ENCODE measurements around the gene PTPRD.

Gene PTPRD

GRCh38 chr9:10079284-10079964, 533.4 kb downstream of the PTPRD start:
- Histone ChIP-seq H3K9me3 (ENCODE audit: control insufficient read depth, insufficient read depth, low read length) (no peaks in the 10 kb centered on the region), H3K27ac (ENCODE audit: low read depth, low read length) (no peak overlapping the region), H3K79me2 (ENCODE audit: control insufficient read depth, low read length) (no peaks in the 10 kb centered on the region), H3K4me2 (ENCODE audit: low read length) (no peak overlapping the region), H3K36me3 (ENCODE audit: control insufficient read depth, low read length) (no peaks in the 10 kb centered on the region), H4K20me1 (ENCODE audit: control insufficient read depth, insufficient read depth, low read depth, low read length) (no peaks in the 10 kb centered on the region), H3K27me3 (ENCODE audit: control insufficient read depth, low read length) (no peaks in the 10 kb centered on the region), H3F3A (ENCODE audit: control insufficient read depth, insufficient read depth) (no peaks in the 10 kb centered on the region), H3K9me2 (replicated peaks; ENCODE audit: control insufficient read depth, low read length) (no peaks in the 10 kb centered on the region), H3K4me1 (ENCODE audit: control insufficient read depth, low read length) (no peaks in the 10 kb centered on the region), H3K4me3 (ENCODE audit: low read length) (no peak overlapping the region)
- TF ChIP-seq, protein P1, sequence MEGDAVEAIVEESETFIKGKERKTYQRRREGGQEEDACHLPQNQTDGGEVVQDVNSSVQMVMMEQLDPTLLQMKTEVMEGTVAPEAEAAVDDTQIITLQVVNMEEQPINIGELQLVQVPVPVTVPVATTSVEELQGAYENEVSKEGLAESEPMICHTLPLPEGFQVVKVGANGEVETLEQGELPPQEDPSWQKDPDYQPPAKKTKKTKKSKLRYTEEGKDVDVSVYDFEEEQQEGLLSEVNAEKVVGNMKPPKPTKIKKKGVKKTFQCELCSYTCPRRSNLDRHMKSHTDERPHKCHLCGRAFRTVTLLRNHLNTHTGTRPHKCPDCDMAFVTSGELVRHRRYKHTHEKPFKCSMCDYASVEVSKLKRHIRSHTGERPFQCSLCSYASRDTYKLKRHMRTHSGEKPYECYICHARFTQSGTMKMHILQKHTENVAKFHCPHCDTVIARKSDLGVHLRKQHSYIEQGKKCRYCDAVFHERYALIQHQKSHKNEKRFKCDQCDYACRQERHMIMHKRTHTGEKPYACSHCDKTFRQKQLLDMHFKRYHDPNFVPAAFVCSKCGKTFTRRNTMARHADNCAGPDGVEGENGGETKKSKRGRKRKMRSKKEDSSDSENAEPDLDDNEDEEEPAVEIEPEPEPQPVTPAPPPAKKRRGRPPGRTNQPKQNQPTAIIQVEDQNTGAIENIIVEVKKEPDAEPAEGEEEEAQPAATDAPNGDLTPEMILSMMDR (IDR thresholded peaks at IDR 0.05; ENCODE audit: low read depth, low read length, poor library complexity, severe bottlenecking), result no peak
- TF ChIP-seq EZH2phosphoT487 (IDR thresholded peaks at IDR 0.05; ENCODE audit: borderline replicate concordance, low read length), result no peak

GRCh38 chr9:10071579-10071978, 541.2 kb downstream of the PTPRD start:
- Histone ChIP-seq H3K4me3 (ENCODE audit: low read length) (no peak overlapping the region), H4K20me1 (ENCODE audit: control insufficient read depth, insufficient read depth, low read depth, low read length) (no peaks in the 10 kb centered on the region), H3K79me2 (ENCODE audit: control insufficient read depth, low read length) (no peaks in the 10 kb centered on the region), H3K9me2 (replicated peaks; ENCODE audit: control insufficient read depth, low read length) (no peaks in the 10 kb centered on the region), H3K4me1 (ENCODE audit: control insufficient read depth, low read length) (no peaks in the 10 kb centered on the region), H3K27ac (ENCODE audit: low read depth, low read length) (no peak overlapping the region), H3K9me3 (ENCODE audit: control insufficient read depth, insufficient read depth, low read length) (no peaks in the 10 kb centered on the region), H3K36me3 (ENCODE audit: control insufficient read depth, low read length) (no peaks in the 10 kb centered on the region), H3F3A (ENCODE audit: control insufficient read depth, insufficient read depth) (no peaks in the 10 kb centered on the region), H3K4me2 (ENCODE audit: low read length) (no peak overlapping the region), H3K27me3 (ENCODE audit: control insufficient read depth, low read length) (no peaks in the 10 kb centered on the region)
- TF ChIP-seq, protein P1 (IDR thresholded peaks at IDR 0.05; ENCODE audit: low read depth, low read length, poor library complexity, severe bottlenecking), result no peak

GRCh38 chr9:10062629-10063395, 550.0 kb downstream of the PTPRD start:
- Histone ChIP-seq H4K20me1 (ENCODE audit: control insufficient read depth, insufficient read depth, low read depth, low read length) (no peaks in the 10 kb centered on the region), H3K36me3 (ENCODE audit: control insufficient read depth, low read length) (no peaks in the 10 kb centered on the region), H3K9me2 (replicated peaks; ENCODE audit: control insufficient read depth, low read length) (no peaks in the 10 kb centered on the region), H3K27me3 (ENCODE audit: control insufficient read depth, low read length) (no peaks in the 10 kb centered on the region), H3F3A (ENCODE audit: control insufficient read depth, insufficient read depth) (no peaks in the 10 kb centered on the region), H3K79me2 (ENCODE audit: control insufficient read depth, low read length) (no peaks in the 10 kb centered on the region), H3K9me3 (ENCODE audit: control insufficient read depth, insufficient read depth, low read length) (no peaks in the 10 kb centered on the region), H3K4me1 (ENCODE audit: control insufficient read depth, low read length) (no peaks in the 10 kb centered on the region), H3K4me3 (ENCODE audit: low read length) (no peak overlapping the region), H3K27ac (ENCODE audit: low read depth, low read length) (no peak overlapping the region), H3K4me2 (ENCODE audit: low read length) (no peak overlapping the region)
- TF ChIP-seq, protein P1 (IDR thresholded peaks at IDR 0.05; ENCODE audit: low read depth, low read length, poor library complexity, severe bottlenecking), result no peak
- no peak for TF ChIP-seq EZH2phosphoT487 (IDR thresholded peaks at IDR 0.05; ENCODE audit: borderline replicate concordance, low read length)

All from DOHH2 (cell line).